Measurements from ENCODE around the gene USH2A. TPM values are rescaled to one million over a fixed set of nuclear protein-coding genes. Genes with fewer than 3 reads are reported as not detected.

Gene USH2A
- total RNA-seq, 4 donors from 2014 or later: under 0.01 TPM; not detected in 3

DNA sequence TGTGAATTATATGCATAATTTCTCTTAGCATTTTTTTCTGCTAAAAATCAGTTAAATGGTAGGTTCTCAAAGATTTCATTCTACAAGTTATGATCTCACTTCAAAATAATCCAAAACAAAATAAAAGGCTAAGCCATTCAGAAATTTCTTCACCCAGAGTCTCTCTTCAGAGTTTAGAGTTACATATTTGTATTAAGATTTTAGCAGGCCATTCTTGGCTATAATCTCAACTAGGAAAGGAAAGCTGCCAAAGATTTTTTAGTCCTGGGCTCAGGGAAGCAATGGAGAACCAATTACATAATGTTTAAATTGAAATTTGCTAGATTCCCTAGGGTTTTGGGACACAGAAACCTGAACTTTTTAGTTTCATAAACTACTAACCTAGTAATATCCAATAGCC, 245.0 kb downstream of the USH2A start:
- peaks cover 0 to 6% (median 0%) of the 10 kb centered on the region in 4 donors for H3K4me1 ChIP-seq
- TF ChIP-seq POLR2AphosphoS5 (IDR thresholded peaks at IDR 0.05): no peak
- no peak for TF ChIP-seq POLR2A (IDR thresholded peaks at IDR 0.05)
- no peak for TF ChIP-seq EP300 (IDR thresholded peaks at IDR 0.05; ENCODE audit: low read depth)
- TF ChIP-seq CTCF (IDR thresholded peaks at IDR 0.05): no peak
- intact Hi-C loops (cut with DNase I; ENCODE audit: low total_unique reads): no loop called here
- no peaks in the 10 kb centered on the region for H3K36me3 ChIP-seq
- in situ Hi-C loops (cut with MboI; ENCODE audit: low pct_ligation_motif_present in 1 of 4, low pct_unique_long_range_greater_than_20kb in 1 of 4, low sequenced_read_pairs in 3 of 4): no loop called here
- no peak overlapping the region for H3K4me3 ChIP-seq
- H3K27me3 ChIP-seq: no peaks in the 10 kb centered on the region
- H3K27ac ChIP-seq: no peak overlapping the region
- H3K9me3 ChIP-seq: no peaks in the 10 kb centered on the region
- no peak for DNase-seq

DNA sequence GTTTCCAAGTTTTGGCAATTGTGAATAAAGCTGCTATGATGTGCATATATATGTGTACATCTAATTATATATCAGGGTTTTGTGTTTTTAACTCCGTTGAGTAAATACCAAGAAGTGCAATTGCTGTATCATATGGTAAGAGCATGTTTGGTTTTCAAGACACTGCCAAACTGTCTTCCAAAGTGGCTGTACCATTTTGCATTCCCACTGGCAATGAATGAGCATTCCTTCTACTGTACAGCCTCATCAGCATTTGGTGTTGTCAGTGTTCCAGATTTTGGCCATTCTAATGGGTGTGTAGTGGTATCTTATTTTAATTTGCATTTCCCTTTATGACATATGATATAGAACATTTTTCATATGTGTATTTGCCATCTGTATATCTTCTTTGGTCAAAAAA, 246.3 kb downstream of the USH2A start:
- in situ Hi-C loops (cut with MboI; ENCODE audit: low pct_ligation_motif_present in 1 of 4, low pct_unique_long_range_greater_than_20kb in 1 of 4, low sequenced_read_pairs in 3 of 4): no loop called here
- no peak overlapping the region for H3K27ac ChIP-seq
- intact Hi-C loops (cut with DNase I; ENCODE audit: low total_unique reads): no loop called here
- H3K36me3 ChIP-seq: no peaks in the 10 kb centered on the region
- WGBS, 2 donors (ENCODE audit: low coverage in 1 of 2): 47% methylated on average over 1 of the region's 1 CpG; no CpG with 5 or more reads in 1 of the 2 donors
- DNase-seq: no peak
- H3K4me1 ChIP-seq: peaks cover 0 to 6% (median 0%) of the 10 kb centered on the region in 4 donors
- H3K27me3 ChIP-seq: no peaks in the 10 kb centered on the region
- no peak for TF ChIP-seq CTCF (IDR thresholded peaks at IDR 0.05)
- no peak for TF ChIP-seq EP300 (IDR thresholded peaks at IDR 0.05; ENCODE audit: low read depth)
- TF ChIP-seq POLR2A (IDR thresholded peaks at IDR 0.05): no peak
- no peak for TF ChIP-seq POLR2AphosphoS5 (IDR thresholded peaks at IDR 0.05)
- H3K9me3 ChIP-seq: no peaks in the 10 kb centered on the region
- no peak overlapping the region for H3K4me3 ChIP-seq

DNA sequence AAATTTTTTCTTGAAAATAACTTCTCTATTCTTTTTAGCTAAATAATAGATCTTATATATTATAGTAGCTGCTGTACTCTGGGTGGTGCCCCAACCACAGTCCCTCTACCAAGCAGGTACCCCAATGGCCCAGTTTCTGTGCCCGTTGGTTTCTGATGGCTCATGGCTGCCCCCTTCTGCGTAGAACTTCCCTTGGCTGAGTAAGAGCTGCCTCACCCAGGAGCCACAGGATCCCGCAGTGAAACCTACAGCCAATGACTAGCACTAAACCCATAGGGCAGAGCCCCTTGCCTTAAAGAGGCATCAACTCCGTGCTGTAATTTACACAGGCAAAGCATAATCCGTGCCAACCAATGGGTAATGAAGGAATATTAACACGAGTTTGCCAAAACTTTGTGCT, 247.5 kb downstream of the USH2A start:
- DNase-seq: no peak
- in situ Hi-C loops (cut with MboI; ENCODE audit: low pct_ligation_motif_present in 1 of 4, low pct_unique_long_range_greater_than_20kb in 1 of 4, low sequenced_read_pairs in 3 of 4) (no loop called here), intact Hi-C loops (cut with DNase I; ENCODE audit: low total_unique reads) (no loop called here)
- no peak for TF ChIP-seq EP300 (IDR thresholded peaks at IDR 0.05; ENCODE audit: low read depth)
- no peak for TF ChIP-seq POLR2AphosphoS5 (IDR thresholded peaks at IDR 0.05)
- H3K36me3 ChIP-seq: no peaks in the 10 kb centered on the region
- H3K4me3 ChIP-seq: no peak overlapping the region
- H3K27ac ChIP-seq: no peak overlapping the region
- WGBS, 2 donors (ENCODE audit: low coverage in 1 of 2): 64 to 67% methylated on average over 3 to 6 of the region's 6 CpGs
- H3K9me3 ChIP-seq: no peaks in the 10 kb centered on the region
- H3K27me3 ChIP-seq: no peaks in the 10 kb centered on the region
- peaks cover 0 to 6% (median 0%) of the 10 kb centered on the region in 4 donors for H3K4me1 ChIP-seq

- no peak for DNase-seq
- TF ChIP-seq POLR2A (IDR thresholded peaks at IDR 0.05) (no peak), CTCF (IDR thresholded peaks at IDR 0.05) (no peak), EP300 (IDR thresholded peaks at IDR 0.05; ENCODE audit: low read depth) (no peak), POLR2AphosphoS5 (IDR thresholded peaks at IDR 0.05) (no peak)
- H3K27me3 ChIP-seq: no peaks in the 10 kb centered on the region
- WGBS, 2 donors (ENCODE audit: low coverage in 1 of 2): 53 to 67% methylated on average over 1 to 4 of the region's 4 CpGs
- H3K4me3 ChIP-seq: no peak overlapping the region
- no peak overlapping the region for H3K27ac ChIP-seq
- no peaks in the 10 kb centered on the region for H3K36me3 ChIP-seq
- peaks cover 0 to 6% (median 0%) of the 10 kb centered on the region in 4 donors for H3K4me1 ChIP-seq
- no peaks in the 10 kb centered on the region for H3K9me3 ChIP-seq
- in situ Hi-C loops (cut with MboI; ENCODE audit: low pct_ligation_motif_present in 1 of 4, low pct_unique_long_range_greater_than_20kb in 1 of 4, low sequenced_read_pairs in 3 of 4): no loop called here
- intact Hi-C loops (cut with DNase I; ENCODE audit: low total_unique reads): no loop called here
These were observed 249.8 kb downstream of the USH2A start for GRCh38 chr1:216173376-216173995.

DNA sequence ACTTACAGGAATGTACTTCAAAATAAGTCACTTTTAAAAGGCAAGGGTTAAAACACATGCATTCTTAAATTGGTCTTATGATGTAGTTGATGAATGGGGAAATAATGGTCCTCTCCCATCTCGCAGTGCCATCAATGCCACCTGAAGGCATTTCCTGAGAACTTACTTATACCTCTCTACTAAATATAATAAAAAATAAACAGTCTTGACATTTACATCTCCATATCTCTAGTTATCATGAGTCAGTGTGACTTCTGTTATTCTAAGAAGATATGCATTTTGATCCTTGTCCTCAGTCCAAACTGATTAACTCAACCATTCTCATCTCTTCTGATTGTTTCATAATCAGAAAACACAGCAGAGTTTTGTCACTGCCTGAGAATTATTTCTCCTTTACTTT, 253.9 kb downstream of the USH2A start:
- no peak for DNase-seq
- Histone ChIP-seq H3K4me3 (no peak overlapping the region), H3K36me3 (no peaks in the 10 kb centered on the region), H3K27ac (no peak overlapping the region), H3K9me3 (no peaks in the 10 kb centered on the region), H3K27me3 (no peaks in the 10 kb centered on the region), H3K4me1 (no peaks in the 10 kb centered on the region)
- in situ Hi-C loops (cut with MboI; ENCODE audit: low pct_ligation_motif_present in 1 of 4, low pct_unique_long_range_greater_than_20kb in 1 of 4, low sequenced_read_pairs in 3 of 4) (no loop called here), intact Hi-C loops (cut with DNase I; ENCODE audit: low total_unique reads) (no loop called here)
- TF ChIP-seq CTCF (IDR thresholded peaks at IDR 0.05) (no peak), EP300 (IDR thresholded peaks at IDR 0.05; ENCODE audit: low read depth) (no peak), POLR2AphosphoS5 (IDR thresholded peaks at IDR 0.05) (no peak), POLR2A (IDR thresholded peaks at IDR 0.05) (no peak)
- 82 to 85% methylated on average over 1 of the region's 1 CpG for WGBS, 2 donors (ENCODE audit: low coverage in 1 of 2)

All from transverse colon (tissue), 4 donors.